A549 treated with dexamethasone at 1 μM for 4 hours (cell line): ENCODE measurements around the gene ZNF624. TPM values are rescaled to one million over a fixed set of nuclear protein-coding genes. Genes with fewer than 3 reads are reported as not detected.

Experiments used
- total RNA-seq: library from RNA; stranded (reverse); fragments of 200-300 nt; extraction: Qiagen RNA extraction; gene quantifications from 5 replicates; pipeline ENCODE4 v1.2.3, GENCODE V29; 2022

ZNF624 gene
- total RNA-seq, result 0.98 to 1.8 TPM (median 1.4 TPM) in 5 replicates

GRCh38 chr17:16653367-16654041, at the start of gene ZNF624:
TSS of gene ZNF624 (minus strand) at chr17:16653850.

GRCh38 chr17:16689731-16690281, 36.2 kb upstream of the ZNF624 start, which contains the start of gene CCDC144A:
TSS of gene CCDC144A (plus strand) at chr17:16690241. CDS start at chr17:16690401, 160 bp downstream.

Other genes starting within 250 kb of the ZNF624 start
- gene TRPV2, start 238.3 kb downstream of the ZNF624 start, total RNA-seq, result 0.27 to 0.70 TPM (median 0.55 TPM) in 5 replicates
- 1.0 to 1.3 TPM (median 1.1 TPM) in 5 replicates for gene LRRC75A, start 161.7 kb downstream of the ZNF624 start, total RNA-seq
- 8.3 to 11.6 TPM (median 9.3 TPM) in 5 replicates for gene ZNF287, start 84.6 kb downstream of the ZNF624 start, total RNA-seq
- 0.58 to 1.7 TPM (median 1.5 TPM) in 5 replicates for gene CCDC144A, start 36.4 kb upstream of the ZNF624 start, total RNA-seq